Measurements from ENCODE around the gene CROCC2.

Gene CROCC2

DNA sequence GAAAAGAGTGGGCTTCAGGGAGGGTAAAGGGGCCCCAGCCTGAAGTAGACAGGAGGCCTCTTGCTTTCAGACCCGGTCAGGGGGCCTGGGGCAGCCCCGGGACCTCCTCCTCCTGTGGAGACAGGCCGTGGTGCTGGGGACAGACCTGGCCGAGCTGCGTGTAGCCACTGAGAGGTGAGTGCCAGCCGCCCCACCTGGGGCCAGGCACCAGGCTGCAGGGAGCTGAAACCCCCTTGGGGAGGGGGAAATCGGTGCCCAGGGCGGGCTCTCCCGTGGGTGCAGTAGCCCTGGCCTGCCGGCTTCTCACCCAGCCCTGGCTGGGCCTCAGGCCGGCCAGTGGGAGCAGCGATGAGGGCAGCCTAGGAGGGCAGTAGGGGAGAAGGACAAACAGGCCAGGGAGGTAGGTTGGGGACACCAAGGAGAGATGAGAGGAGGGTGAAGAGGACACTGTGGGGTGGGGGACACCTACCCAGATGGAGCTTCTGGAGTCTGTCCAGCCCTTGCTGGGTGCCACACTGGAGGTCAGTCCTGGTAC is 24.0 kb downstream of the CROCC2 start:
- no peak overlapping the region for H3K4me3 ChIP-seq (ENCODE audit: low read depth, low read length)
- DNase-seq (ENCODE audit: low read depth): no peak
- TF ChIP-seq, protein P1, sequence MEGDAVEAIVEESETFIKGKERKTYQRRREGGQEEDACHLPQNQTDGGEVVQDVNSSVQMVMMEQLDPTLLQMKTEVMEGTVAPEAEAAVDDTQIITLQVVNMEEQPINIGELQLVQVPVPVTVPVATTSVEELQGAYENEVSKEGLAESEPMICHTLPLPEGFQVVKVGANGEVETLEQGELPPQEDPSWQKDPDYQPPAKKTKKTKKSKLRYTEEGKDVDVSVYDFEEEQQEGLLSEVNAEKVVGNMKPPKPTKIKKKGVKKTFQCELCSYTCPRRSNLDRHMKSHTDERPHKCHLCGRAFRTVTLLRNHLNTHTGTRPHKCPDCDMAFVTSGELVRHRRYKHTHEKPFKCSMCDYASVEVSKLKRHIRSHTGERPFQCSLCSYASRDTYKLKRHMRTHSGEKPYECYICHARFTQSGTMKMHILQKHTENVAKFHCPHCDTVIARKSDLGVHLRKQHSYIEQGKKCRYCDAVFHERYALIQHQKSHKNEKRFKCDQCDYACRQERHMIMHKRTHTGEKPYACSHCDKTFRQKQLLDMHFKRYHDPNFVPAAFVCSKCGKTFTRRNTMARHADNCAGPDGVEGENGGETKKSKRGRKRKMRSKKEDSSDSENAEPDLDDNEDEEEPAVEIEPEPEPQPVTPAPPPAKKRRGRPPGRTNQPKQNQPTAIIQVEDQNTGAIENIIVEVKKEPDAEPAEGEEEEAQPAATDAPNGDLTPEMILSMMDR (IDR thresholded peaks at IDR 0.05; ENCODE audit: insufficient read depth, low read depth, low read length, missing control alignments): no peak

GRCh38 chr2:240930631-240931318 is 24.6 kb downstream of the CROCC2 start:
- no peak overlapping the region for H3K4me3 ChIP-seq (ENCODE audit: low read depth, low read length)
- TF ChIP-seq, protein P1 (IDR thresholded peaks at IDR 0.05; ENCODE audit: insufficient read depth, low read depth, low read length, missing control alignments): no peak
- no peak for DNase-seq (ENCODE audit: low read depth)

- H3K4me3 ChIP-seq (ENCODE audit: low read depth, low read length): no peak overlapping the region
- no peak for DNase-seq (ENCODE audit: low read depth)
- TF ChIP-seq, protein P1 (IDR thresholded peaks at IDR 0.05; ENCODE audit: insufficient read depth, low read depth, low read length, missing control alignments): no peak
These were observed 25.3 kb downstream of the CROCC2 start for GRCh38 chr2:240931319-240931949.

DNA sequence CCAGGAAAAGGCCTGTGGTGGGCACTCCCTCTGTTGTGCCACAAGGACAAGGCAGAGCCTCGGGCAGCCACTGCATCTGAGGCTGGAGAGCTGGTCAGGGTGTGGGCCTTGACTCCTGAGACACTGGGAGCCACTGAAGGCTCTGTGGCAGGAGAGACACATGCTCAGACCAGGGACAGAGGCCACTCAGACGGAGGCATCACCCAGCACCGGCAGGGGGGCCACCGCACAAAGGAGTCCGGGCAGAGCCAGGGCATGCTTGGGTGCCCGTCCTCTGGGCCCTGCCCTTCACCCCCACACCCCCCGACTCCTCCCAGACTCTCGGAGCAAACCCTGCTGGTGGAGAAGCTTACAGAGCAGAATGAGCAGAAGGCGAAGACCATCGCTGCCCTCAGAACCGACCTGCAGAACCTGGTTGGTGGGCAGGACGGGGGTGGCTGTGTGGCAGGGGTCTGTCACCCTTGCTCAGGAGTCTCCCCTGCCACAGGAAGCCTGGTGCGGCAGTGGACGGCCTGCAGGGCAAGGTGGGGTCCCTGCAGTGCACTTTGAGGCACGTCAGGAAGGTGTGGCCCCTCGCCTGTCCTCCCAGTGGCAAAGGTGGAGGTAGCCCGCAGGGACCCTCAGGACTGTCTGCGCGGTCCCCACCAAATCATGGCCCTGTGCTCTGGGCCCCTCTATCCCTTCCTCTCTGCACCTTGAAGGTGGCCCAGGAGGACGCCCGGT is 26.0 kb downstream of the CROCC2 start:
- no peak for DNase-seq (ENCODE audit: low read depth)
- TF ChIP-seq, protein P1 (IDR thresholded peaks at IDR 0.05; ENCODE audit: insufficient read depth, low read depth, low read length, missing control alignments): no peak
- no peak overlapping the region for H3K4me3 ChIP-seq (ENCODE audit: low read depth, low read length)

DNA sequence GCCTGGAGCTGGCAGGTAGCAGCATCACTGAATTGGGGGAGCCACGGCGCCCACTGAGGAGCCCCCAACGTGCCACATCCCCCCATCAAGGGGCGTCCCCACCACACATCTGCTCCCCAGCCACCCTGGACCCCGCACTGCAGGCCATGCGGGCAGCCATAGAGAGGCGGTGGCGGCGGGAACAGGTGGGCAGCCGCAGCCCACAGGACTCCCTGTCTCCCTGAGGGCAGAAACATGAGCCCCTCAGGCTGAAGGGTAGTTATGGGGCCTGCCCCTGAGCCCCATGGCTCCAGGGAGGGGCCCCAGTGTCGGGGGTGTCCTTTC is 26.6 kb downstream of the CROCC2 start:
- no peak overlapping the region for H3K4me3 ChIP-seq (ENCODE audit: low read depth, low read length)
- TF ChIP-seq, protein P1 (IDR thresholded peaks at IDR 0.05; ENCODE audit: insufficient read depth, low read depth, low read length, missing control alignments): no peak
- no peak for DNase-seq (ENCODE audit: low read depth)

GRCh38 chr2:240933048-240933965 is 27.2 kb downstream of the CROCC2 start:
- TF ChIP-seq, protein P1 (IDR thresholded peaks at IDR 0.05; ENCODE audit: insufficient read depth, low read depth, low read length, missing control alignments): no peak
- H3K4me3 ChIP-seq (ENCODE audit: low read depth, low read length): no peak overlapping the region
- DNase-seq (ENCODE audit: low read depth): no peak

Data from GM12865 (cell line).